Fibroblast of mammary gland (primary cell): ENCODE data around the gene EFCAB5.
"Not testable (repeated sequence)": the region's sequence is repeated elsewhere in the genome, so short reads cannot be mapped to it uniquely, and the experiment has no call there.

Experiments
- DNase-seq: peaks from one replicate; pipeline ENCODE4 v3.0.0-alpha.2; 2010; ENCODE audit warnings: low read depth
- H3K4me3 ChIP-seq: 2 replicates; pipeline ENCODE4 v1.5.1; 2011; ENCODE audit warnings: low read depth, mild to moderate bottlenecking, low read length, moderate library complexity; ENCODE audit not compliant: control insufficient read depth
- TF ChIP-seq, protein P1 (sequence below): conservative IDR thresholded peaks from 2 replicates; pipeline ENCODE4 v1.5.1; 2011; ENCODE audit warnings: low read depth, low read length, inconsistent platforms; ENCODE audit not compliant: control insufficient read depth, insufficient read depth

The EFCAB5 gene

GRCh38 chr17:29927546-29927945, 13.9 kb upstream of the EFCAB5 start:
- no peak for DNase-seq
- TF ChIP-seq, protein P1, sequence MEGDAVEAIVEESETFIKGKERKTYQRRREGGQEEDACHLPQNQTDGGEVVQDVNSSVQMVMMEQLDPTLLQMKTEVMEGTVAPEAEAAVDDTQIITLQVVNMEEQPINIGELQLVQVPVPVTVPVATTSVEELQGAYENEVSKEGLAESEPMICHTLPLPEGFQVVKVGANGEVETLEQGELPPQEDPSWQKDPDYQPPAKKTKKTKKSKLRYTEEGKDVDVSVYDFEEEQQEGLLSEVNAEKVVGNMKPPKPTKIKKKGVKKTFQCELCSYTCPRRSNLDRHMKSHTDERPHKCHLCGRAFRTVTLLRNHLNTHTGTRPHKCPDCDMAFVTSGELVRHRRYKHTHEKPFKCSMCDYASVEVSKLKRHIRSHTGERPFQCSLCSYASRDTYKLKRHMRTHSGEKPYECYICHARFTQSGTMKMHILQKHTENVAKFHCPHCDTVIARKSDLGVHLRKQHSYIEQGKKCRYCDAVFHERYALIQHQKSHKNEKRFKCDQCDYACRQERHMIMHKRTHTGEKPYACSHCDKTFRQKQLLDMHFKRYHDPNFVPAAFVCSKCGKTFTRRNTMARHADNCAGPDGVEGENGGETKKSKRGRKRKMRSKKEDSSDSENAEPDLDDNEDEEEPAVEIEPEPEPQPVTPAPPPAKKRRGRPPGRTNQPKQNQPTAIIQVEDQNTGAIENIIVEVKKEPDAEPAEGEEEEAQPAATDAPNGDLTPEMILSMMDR = no peak
- H3K4me3 ChIP-seq = no peak overlapping the region

- TF ChIP-seq, protein P1 = no peak
- DNase-seq = peak; percentile 34
- H3K4me3 ChIP-seq = peak overlapping the region; percentile 81
These were observed 12.4 kb upstream of the EFCAB5 start for GRCh38 chr17:29929006-29929532.

DNA sequence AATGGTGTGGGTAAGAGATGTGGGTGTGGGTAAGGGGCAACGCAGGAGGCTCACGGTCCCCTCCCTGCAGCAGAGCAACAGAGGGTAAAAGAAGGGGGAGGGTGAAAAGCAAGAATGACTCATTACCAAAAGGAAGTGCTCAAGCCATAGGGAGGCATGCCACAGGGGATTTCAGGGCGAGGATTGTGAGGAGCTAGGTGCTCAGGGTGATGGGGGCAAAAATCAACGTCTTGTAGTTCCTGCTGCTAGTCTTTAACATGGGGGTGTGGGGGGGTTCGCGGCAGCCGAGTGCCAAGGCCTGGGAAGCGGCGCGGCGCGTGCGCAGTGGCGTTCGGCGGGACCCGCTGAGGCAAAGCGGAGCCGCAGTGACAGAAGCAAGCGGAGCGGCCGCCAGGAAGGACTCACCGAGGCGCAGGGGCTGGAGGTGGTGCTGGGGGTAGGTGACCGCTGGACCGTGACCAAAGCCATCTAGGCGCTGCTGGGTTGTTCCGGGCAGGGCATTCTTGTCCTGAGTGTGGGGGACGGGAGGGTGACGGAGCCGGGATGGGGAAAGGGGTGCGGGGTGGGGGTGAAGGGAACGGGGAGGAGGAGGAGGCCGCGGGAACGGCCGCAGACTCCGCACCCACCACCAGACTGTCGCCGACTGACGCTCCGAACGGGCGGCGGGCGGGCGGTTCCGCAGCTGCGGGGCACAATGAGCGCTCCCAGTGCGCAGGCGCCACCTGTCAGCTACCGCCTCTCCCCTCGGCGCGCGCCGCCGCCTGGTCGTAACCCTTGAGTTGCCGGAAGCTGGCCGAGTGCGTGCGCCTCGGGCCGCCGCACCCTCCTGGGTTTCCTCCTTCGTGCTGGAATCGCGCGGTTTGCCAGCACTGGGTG, 11.7 kb upstream of the EFCAB5 start, which contains the start of gene SSH2:
TSS of gene SSH2 (minus strand) at position 696 of the 876 bp plus-strand sequence. CDS start at position 468, 228 bp downstream.
- DNase-seq = peak; percentile 67
- TF ChIP-seq, protein P1 = no peak
- peak within 1 kb of the TSS; percentile 81 for H3K4me3 ChIP-seq

- H3K4me3 ChIP-seq = peak overlapping the region; percentile 81
- TF ChIP-seq, protein P1 = no peak
- DNase-seq = peak; percentile 38
These were observed 10.9 kb upstream of the EFCAB5 start for GRCh38 chr17:29930409-29931010.

- DNase-seq = peak; percentile 80
- no peak overlapping the region for H3K4me3 ChIP-seq
- TF ChIP-seq, protein P1 = peak; percentile 98
These were observed 10.1 kb upstream of the EFCAB5 start for GRCh38 chr17:29931231-29931932.

- H3K4me3 ChIP-seq = no peak overlapping the region
- DNase-seq = peak; percentile 43
- TF ChIP-seq, protein P1 = peak; percentile 38
These were observed 8.1 kb upstream of the EFCAB5 start for GRCh38 chr17:29933379-29933778.

DNA sequence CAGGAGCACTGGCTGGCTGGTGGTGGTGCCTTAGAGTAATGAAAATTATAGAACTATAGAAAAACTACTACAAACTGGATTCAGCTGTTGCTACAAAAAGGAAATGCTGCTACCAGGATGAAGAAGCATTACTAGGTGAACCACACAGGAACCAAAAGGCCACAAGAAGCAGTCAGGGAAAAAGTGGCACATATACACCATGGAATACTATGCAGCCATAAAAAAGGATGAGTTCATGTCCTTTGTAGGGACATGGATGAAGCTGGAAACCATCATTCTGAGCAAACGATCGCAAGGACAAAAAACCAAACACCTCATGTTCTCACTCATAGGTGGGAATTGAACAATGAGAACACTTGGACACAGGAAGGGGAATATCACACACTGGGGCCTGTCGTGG, 5.5 kb upstream of the EFCAB5 start:
- not testable (repeated sequence) for DNase-seq, H3K4me3 ChIP-seq
